GM23248 (cell line): ENCODE results near the gene KCNJ1. TPM values are rescaled to one million over a fixed set of nuclear protein-coding genes. Genes with fewer than 3 reads are reported as not detected.

ENCODE experiments used
- DNase-seq: peaks from one replicate; pipeline ENCODE4 v3.0.0-alpha.2; 2015
- H2AFZ ChIP-seq: fragments of 200-600 bp; sonication (generic); 2 replicates; pipeline ENCODE4 v1.6.1; 2016; ENCODE audit warnings: antibody characterized with exemption
- H3F3A ChIP-seq: fragments of 200-600 bp; sonication (generic); 2 replicates; pipeline ENCODE4 v1.6.1; 2016; ENCODE audit warnings: mild to moderate bottlenecking, antibody characterized with exemption, mixed run types; ENCODE audit not compliant: insufficient read depth
- H3K27ac ChIP-seq: fragments of 200-600 bp; sonication (generic); 2 replicates; pipeline ENCODE4 v1.5.1; 2016; ENCODE audit warnings: mild to moderate bottlenecking
- H3K27me3 ChIP-seq: fragments of 200-600 bp; sonication (generic); replicated peaks from 2 replicates; pipeline ENCODE4 v1.6.1; 2016; ENCODE audit warnings: mild to moderate bottlenecking; ENCODE audit not compliant: insufficient read depth
- H3K36me3 ChIP-seq: fragments of 200-600 bp; sonication (generic); 2 replicates; pipeline ENCODE4 v1.6.1; 2016; ENCODE audit warnings: low read depth, mild to moderate bottlenecking
- H3K4me1 ChIP-seq: fragments of 200-600 bp; sonication (generic); 2 replicates; pipeline ENCODE4 v1.6.1; 2016; ENCODE audit warnings: mild to moderate bottlenecking; ENCODE audit not compliant: insufficient read depth
- H3K4me2 ChIP-seq: fragments of 200-600 bp; sonication (generic); one replicate; pipeline ENCODE4 v1.6.1; 2016; ENCODE audit warnings: mild to moderate bottlenecking; ENCODE audit not compliant: unreplicated experiment
- H3K4me3 ChIP-seq: fragments of 200-600 bp; sonication (generic); 2 replicates; pipeline ENCODE4 v1.5.1; 2016; ENCODE audit warnings: mild to moderate bottlenecking
- H3K79me2 ChIP-seq: fragments of 200-600 bp; sonication (generic); 2 replicates; pipeline ENCODE4 v1.6.1; 2016; ENCODE audit warnings: mild to moderate bottlenecking; ENCODE audit not compliant: insufficient read depth
- H3K9ac ChIP-seq: fragments of 200-600 bp; sonication (generic); 2 replicates; pipeline ENCODE4 v1.6.1; 2016; ENCODE audit warnings: mild to moderate bottlenecking
- H3K9me2 ChIP-seq: fragments of 200-600 bp; sonication (generic); 2 replicates; pipeline ENCODE4 v1.6.1; 2016; ENCODE audit warnings: mixed run types, mild to moderate bottlenecking, moderate library complexity; ENCODE audit not compliant: insufficient read depth
- H3K9me3 ChIP-seq: fragments of 200-600 bp; sonication (generic); one replicate; pipeline ENCODE4 v1.6.1; 2017; ENCODE audit warnings: low read depth
- H4K20me1 ChIP-seq: fragments of 200-600 bp; sonication (generic); 2 replicates; pipeline ENCODE4 v1.6.0; 2016; ENCODE audit not compliant: insufficient read depth
- EZH2 ChIP-seq: fragments of 200-600 bp; sonication (generic); IDR thresholded peaks from 2 replicates; pipeline ENCODE4 v1.6.1; 2018; ENCODE audit warnings: antibody characterized with exemption, mild to moderate bottlenecking; ENCODE audit not compliant: insufficient read depth, poor library complexity, severe bottlenecking
- EZH2phosphoT487 ChIP-seq: fragments of 200-600 bp; sonication (generic); IDR thresholded peaks from 2 replicates; pipeline ENCODE4 v1.6.1; 2018; ENCODE audit warnings: antibody characterized with exemption, moderate library complexity, mild to moderate bottlenecking, low read depth; ENCODE audit not compliant: insufficient read depth
- WGBS, 2 experiments: methylation state at CpG; one replicate each; pipeline ENCODE4 v1.1.6; 2015 to 2017; ENCODE audit warnings: low lambda C conversion rate in 2 of 2, low coverage in 1 of 2; ENCODE audit errors: missing lambda C conversion rate in 2 of 2; 5-methylcytosine and 5-hydroxymethylcytosine counted together
- in situ Hi-C: fragments of 300-500 bp; cut with MboI; formaldehyde crosslinking; loops from 2 replicates; pipeline ENCODE4 v1.15.0; 2020
- polyA plus RNA-seq: library from polyadenylated mRNA; unstranded; fragments of >200 nt; fragmentation: Nextera tagmentation; extraction: Ambion mirVana; gene quantifications from 2 replicates; pipeline ENCODE4 v1.2.1, GENCODE V29; 2016
- total RNA-seq: library from RNA; depleted of rRNA; stranded (reverse); fragments of >200 nt; shearing (Covaris generic); gene quantifications from 2 replicates; pipeline ENCODE4 v1.2.3, GENCODE V29; 2014

KCNJ1 gene
- total and polyA plus RNA-seq, 2 experiments from 2014 or later = not detected

DNA sequence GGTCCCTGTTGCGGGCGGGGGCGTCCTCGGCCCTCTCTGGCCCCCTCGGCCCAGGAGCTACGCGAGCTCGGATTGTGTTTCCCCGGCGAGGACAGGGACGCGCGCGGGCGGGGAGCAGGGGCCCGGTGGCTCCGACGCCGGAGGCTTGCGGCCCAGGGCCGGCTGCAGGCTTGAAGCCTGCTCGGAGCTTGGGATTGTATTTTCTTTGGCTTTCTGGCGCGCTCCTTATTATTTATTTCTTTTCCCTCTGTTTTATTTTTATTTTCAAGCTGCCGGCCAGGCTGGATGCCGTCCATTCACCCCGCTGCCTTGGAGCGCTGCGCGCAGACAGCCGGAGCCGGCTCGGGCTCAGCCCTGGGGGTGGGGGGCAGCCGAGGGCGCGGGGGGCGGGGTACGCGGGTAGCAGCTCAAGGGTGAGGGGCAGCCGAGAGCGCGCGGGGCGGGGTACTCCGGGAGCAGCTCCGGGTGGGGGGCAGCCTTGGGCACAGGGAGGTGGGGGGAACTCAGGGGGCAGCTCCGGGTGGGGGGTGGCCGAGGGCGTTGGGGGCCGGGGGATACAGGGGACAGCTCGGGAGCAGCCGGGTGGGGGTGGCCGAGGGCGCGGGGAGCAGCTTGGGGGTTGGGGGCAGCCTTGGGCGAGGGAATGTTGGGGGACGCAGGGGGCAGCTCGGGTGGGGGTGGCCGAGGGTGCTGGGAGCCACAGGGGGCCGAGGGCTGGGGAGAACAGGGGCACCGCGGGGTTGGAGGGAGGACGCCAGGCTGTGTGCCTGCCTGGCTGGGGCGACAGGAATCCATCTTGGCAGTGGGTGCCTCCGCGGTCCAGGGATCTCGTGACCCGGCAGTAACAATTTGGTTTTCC lies 42.7 kb downstream of the KCNJ1 start:
- H3K9ac ChIP-seq = peak overlapping the region; percentile 61
- no peaks in the 10 kb centered on the region for H3K9me2 ChIP-seq
- no peak for TF ChIP-seq EZH2phosphoT487
- no peak for TF ChIP-seq EZH2
- no peaks in the 10 kb centered on the region for H3K9me3 ChIP-seq
- in situ Hi-C loops = loop anchor here (10.0 kb wide), 1 partner anchor 190 kb away; no protein-coding TSS in a partner anchor
- DNase-seq = peak; percentile 39
- 5 to 28% methylated on average over 32 to 68 of the region's 68 CpGs for WGBS, 2 experiments
- peak overlapping the region; percentile 87 for H2AFZ ChIP-seq
- no peaks in the 10 kb centered on the region for H3F3A ChIP-seq
- H3K4me2 ChIP-seq = peak overlapping the region; percentile 53
- H4K20me1 ChIP-seq = no peaks in the 10 kb centered on the region
- H3K27ac ChIP-seq = no peak overlapping the region
- peaks cover 5% of the 10 kb centered on the region; the same call in 1 of the 2 replicates for H3K4me1 ChIP-seq
- peak overlapping the region; percentile 67 for H3K4me3 ChIP-seq
- no peaks in the 10 kb centered on the region for H3K27me3 ChIP-seq
- no peaks in the 10 kb centered on the region for H3K36me3 ChIP-seq
- H3K79me2 ChIP-seq = no peaks in the 10 kb centered on the region

DNA sequence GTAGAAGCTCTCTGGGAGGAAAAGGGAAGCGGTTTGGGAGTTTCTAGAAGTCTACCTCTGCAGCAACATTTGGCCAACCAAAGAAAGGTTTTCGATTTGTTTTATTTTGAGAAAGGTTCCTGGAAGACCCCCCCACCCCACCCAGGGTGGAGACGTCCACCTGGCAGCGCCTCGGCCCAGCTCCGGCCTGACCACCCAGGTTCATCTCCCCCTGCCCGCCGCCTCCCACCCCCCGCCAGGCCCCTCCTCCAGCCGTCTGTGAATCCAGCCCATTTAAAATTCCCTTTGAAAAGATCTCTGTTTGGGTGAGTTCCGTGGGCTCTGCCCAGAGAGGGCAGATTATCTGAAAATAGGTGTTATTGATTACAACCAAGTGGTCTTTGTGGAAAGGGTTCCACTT lies 43.3 kb downstream of the KCNJ1 start:
- Histone ChIP-seq H3K79me2 (no peaks in the 10 kb centered on the region), H3K4me3 (peak overlapping the region; percentile 67), H3K9me2 (no peaks in the 10 kb centered on the region), H3K27me3 (no peaks in the 10 kb centered on the region), H3K9me3 (no peaks in the 10 kb centered on the region), H3F3A (no peaks in the 10 kb centered on the region), H3K4me1 (peaks cover 5% of the 10 kb centered on the region; the same call in 1 of the 2 replicates), H3K36me3 (no peaks in the 10 kb centered on the region), H4K20me1 (no peaks in the 10 kb centered on the region), H2AFZ (peak overlapping the region; percentile 87), H3K27ac (no peak overlapping the region), H3K4me2 (peak overlapping the region; percentile 53), H3K9ac (peak overlapping the region; percentile 61)
- TF ChIP-seq EZH2phosphoT487 (no peak), EZH2 (no peak)
- no peak for DNase-seq
- 60 to 76% methylated on average over 5 to 11 of the region's 11 CpGs for WGBS, 2 experiments
- in situ Hi-C loops = loop anchor here (10.0 kb wide), 1 partner anchor 189 kb away; no protein-coding TSS in a partner anchor

DNA sequence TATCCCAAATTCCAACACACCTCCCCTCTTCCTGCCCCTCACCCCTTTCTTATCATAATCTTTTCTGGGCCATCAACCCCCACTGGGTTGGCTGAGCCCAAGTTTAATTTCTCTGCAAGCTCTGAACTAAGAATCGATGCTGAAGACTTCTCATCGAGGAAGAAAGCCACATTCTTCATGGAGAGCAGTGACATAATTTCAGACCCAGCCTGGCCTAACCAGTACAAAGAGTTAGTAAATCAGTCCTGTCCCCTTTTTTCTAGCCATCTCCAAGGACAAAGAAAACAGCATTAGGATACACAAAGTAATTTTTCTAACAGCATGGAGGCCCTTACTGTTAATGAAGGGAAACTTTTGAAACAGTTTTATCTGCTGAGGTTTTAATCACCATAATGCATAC lies 45.0 kb downstream of the KCNJ1 start:
- Histone ChIP-seq H3K4me1 (no peaks in the 10 kb centered on the region), H3K9me2 (no peaks in the 10 kb centered on the region), H3K27ac (no peak overlapping the region), H4K20me1 (no peaks in the 10 kb centered on the region), H3F3A (no peaks in the 10 kb centered on the region), H3K36me3 (no peaks in the 10 kb centered on the region), H3K4me3 (no peak overlapping the region), H3K27me3 (no peaks in the 10 kb centered on the region), H3K4me2 (no peak overlapping the region), H3K9ac (no peak overlapping the region), H2AFZ (no peak overlapping the region), H3K79me2 (no peaks in the 10 kb centered on the region), H3K9me3 (no peaks in the 10 kb centered on the region)
- TF ChIP-seq EZH2phosphoT487 (no peak), EZH2 (no peak)
- in situ Hi-C loops = loop anchor here (10.0 kb wide), 1 partner anchor 187 kb away; no protein-coding TSS in a partner anchor
- 97 to 100% methylated on average over 2 of the region's 2 CpGs for WGBS, 2 experiments
- no peak for DNase-seq

DNA sequence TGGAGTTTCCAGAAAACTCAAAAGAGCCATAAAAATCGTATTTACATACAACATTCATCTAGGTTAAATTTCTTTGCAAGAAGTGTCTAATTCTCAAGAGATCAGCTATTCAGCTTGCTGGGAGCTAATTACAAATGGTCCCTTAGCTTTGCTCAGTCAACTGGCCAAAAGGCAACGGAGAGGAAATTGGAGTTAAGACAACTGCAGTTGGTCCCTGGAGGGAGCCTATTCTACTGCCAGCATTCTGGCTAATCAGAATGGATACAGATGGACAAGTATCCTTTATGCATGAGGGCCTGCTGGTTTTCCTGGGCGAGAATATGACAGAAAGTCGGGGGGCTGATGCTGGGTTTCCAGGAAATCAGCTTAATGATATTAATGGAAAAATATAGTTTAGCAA lies 45.5 kb downstream of the KCNJ1 start:
- H4K20me1 ChIP-seq = no peaks in the 10 kb centered on the region
- no peak overlapping the region for H2AFZ ChIP-seq
- no peaks in the 10 kb centered on the region for H3K79me2 ChIP-seq
- no peaks in the 10 kb centered on the region for H3K9me3 ChIP-seq
- H3K4me1 ChIP-seq = no peaks in the 10 kb centered on the region
- H3K27me3 ChIP-seq = no peaks in the 10 kb centered on the region
- no peak for TF ChIP-seq EZH2phosphoT487
- TF ChIP-seq EZH2 = no peak
- DNase-seq = no peak
- no peaks in the 10 kb centered on the region for H3K36me3 ChIP-seq
- no peaks in the 10 kb centered on the region for H3F3A ChIP-seq
- WGBS, 2 experiments = 89 to 92% methylated on average over 4 of the region's 4 CpGs
- H3K4me3 ChIP-seq = no peak overlapping the region
- H3K9me2 ChIP-seq = no peaks in the 10 kb centered on the region
- in situ Hi-C loops = loop anchor here (10.0 kb wide), 1 partner anchor 187 kb away; no protein-coding TSS in a partner anchor
- no peak overlapping the region for H3K27ac ChIP-seq
- H3K4me2 ChIP-seq = no peak overlapping the region
- H3K9ac ChIP-seq = no peak overlapping the region
